HG02973 (cell line): ENCODE results near the gene RDH16.

ENCODE experiments used
- ATAC-seq: cut with Tn5 transposase; IDR thresholded peaks from one replicate; pipeline ENCODE4 v1.9.1; 2021; ENCODE audit warnings: moderate library complexity; ENCODE audit not compliant: unreplicated experiment

The RDH16 gene

DNA sequence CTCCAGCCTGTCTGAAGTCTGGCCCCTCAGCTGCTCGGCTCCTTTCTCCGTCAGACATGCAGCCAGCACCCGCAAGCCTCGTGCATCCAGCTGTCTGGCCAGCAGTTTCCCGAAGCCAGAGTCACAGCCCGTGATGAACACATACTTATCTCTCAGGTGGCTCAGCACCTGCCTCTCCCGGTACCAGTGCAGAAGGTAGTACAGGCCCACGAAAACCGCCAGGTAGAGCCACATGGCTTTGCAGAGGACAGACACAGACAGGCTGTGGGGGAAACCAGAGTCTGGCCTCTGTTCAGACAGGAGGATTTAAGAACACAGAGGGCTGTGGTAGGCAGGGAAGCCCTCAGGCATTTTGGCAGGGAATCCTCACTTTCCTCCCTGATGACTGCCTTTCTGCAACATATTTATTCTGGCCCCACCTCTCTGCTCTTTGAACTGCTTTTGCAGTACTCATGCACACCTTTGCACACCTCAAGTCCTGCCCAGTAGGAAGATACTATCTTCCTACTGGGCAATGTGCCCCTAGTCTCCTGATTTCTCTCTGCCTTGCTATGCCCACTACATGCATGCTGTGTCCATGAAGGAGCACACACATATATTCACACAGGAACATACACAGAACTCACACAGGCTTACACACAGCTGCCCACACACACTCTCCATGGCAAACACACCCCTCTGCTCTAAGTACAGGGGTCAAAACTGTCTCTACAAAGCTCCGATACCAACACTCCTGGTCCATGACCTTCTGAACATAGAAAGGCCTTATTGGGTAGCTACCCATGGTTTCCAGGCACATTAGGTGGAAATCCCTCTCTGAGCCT is at the start of gene RDH16:
Gene RDH16 (minus strand): TSS at position 380 of the 824 bp plus-strand sequence. CDS start 146 bp downstream, at position 234.
- ATAC-seq, result no peak

DNA sequence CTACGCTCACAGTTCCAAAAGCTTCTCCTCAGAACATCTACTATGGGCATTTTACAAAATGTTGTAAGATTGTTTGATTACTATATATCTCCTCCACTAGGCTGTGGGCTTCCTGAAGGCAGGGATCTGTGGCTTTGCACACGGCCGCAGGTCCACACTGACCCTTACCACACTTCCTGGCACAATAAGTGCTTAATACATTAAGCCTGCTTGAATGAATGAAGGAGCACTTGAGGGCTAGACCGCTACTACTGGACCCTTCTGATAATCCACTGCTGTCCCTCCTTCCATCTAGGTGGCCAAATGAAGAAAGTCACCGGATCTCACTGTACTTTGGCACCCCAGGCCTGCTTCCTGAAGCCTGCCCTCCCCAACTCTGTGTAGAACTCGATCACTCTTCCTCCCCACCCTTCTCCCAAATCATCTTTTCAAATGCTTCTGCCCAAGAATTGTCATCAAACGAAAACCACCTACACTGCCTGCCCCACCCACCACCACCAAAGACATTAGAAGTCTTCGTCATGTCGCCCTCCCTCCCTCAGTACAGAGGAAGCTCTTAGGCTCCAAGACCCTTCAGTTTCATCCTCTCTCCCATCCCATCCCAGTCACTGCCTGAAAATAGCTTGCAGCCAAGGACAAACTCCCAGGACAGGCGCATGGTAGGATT is 49.5 kb upstream of the RDH16 start:
- ATAC-seq, result no peak

DNA sequence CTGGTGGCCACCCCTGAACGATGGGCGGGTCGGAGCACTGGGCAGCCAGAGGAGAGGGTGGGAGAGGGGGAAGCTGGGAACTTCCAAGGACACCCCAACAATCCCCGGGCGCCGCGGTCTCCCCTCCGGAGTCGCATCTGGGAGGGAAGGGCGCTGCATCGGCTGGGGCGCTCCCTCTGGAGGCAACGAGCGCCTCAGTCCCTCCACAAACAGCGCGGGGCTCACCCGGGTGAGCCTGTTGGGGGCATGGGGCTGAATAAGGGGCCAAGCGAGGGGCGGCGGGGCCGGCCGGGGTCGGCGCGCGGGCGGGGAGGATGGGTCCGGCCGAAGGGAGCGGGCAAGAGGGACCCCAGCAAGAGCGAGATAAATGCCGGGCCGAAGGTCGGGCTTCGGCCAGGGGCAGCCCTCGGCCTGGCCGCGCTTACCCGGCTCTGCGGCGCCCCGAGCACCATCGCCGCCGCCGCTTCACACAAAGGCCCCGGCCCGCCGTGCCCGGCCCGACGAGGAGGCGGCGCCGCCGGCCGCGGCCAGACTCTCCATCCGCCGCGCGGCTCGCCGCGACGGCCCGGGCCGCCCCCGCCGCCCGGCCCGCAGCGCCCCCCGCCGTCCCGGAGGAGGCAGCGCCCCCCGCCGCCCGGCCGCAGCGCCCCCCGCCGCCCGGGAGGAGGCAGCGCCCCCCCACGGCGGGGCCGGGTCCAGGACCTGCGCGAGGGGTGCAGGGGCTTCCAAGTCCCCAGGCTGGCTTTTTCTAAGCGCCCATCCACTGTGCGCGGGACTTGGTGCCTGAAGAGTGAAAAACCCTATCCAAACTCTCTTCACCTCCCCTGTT is 48.8 kb upstream of the RDH16 start, which contains the start of gene ZBTB39:
Gene ZBTB39 (minus strand): TSS at position 567 of the 829 bp plus-strand sequence. CDS start 1,629 bp downstream, outside the sequence.
- peak; percentile 49 for ATAC-seq

- no peak for ATAC-seq
Observed at GRCh38 chr12:57004651-57005050, 47.2 kb upstream of the RDH16 start.

GRCh38 chr12:57003395-57003794 is 46.0 kb upstream of the RDH16 start:
- ATAC-seq, result no peak

DNA sequence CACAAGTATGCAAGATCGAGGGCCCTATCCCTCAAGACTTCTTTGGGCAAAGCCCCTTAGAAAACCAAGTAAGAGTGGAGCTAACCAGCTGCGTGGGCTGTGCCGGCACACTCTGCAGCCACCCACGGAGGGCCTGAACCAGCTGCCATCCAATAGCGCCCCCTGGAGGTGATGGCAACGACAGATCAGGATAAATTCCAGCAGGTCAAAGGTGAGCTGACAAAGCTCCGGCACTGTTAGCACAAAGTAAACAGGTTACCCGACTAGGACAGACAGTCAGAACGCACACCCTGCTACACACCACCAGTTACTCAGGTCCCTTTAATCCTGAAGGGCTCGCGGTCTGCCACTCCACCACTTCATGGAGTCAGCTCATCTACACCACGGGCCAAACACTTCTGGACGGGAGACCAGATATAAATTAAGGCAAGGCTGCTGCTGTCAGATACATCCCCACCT is 44.1 kb upstream of the RDH16 start:
- no peak for ATAC-seq

GRCh38 chr12:57000393-57000792 is 43.0 kb upstream of the RDH16 start:
- ATAC-seq, result no peak

DNA sequence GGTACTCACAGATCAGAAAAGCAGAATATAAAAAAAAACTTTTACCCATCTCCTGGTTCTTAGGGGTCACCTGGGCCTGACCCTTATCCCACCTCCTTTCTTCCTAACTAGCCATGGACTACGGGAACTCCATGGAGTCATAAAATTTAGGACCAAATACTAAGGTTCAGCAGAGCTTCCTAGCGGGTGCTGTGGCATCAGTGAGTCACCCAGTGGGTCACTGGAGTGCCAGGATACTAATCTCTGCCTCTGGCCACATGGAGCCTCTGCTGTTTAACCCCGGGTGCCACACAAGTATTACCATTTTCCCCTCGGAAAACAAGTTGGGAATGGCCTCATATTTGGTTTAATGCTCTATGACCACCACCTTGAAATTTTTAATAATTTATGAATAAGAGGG is 42.0 kb upstream of the RDH16 start:
- no peak for ATAC-seq

- no peak for ATAC-seq
Observed at GRCh38 chr12:56998981-56999380, 41.6 kb upstream of the RDH16 start.

DNA sequence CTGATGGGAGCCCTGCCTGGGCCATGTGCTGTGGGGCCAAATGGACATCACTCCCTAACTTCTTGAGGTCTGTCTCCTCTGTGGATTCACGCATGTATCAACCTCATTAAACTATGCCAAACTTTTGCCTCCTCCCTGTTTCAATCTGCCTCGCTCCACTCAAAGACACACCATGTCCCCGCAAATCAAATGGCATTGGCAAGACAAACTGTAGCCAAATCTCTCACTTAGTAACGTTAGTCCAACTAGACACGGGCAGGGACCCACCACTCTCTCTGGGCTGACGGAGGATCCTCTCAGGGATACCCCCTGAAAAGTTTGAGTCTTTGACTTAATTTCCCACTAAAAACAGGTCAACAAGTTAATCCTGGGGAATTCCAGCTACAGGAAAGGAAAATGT is 40.9 kb upstream of the RDH16 start:
- no peak for ATAC-seq

DNA sequence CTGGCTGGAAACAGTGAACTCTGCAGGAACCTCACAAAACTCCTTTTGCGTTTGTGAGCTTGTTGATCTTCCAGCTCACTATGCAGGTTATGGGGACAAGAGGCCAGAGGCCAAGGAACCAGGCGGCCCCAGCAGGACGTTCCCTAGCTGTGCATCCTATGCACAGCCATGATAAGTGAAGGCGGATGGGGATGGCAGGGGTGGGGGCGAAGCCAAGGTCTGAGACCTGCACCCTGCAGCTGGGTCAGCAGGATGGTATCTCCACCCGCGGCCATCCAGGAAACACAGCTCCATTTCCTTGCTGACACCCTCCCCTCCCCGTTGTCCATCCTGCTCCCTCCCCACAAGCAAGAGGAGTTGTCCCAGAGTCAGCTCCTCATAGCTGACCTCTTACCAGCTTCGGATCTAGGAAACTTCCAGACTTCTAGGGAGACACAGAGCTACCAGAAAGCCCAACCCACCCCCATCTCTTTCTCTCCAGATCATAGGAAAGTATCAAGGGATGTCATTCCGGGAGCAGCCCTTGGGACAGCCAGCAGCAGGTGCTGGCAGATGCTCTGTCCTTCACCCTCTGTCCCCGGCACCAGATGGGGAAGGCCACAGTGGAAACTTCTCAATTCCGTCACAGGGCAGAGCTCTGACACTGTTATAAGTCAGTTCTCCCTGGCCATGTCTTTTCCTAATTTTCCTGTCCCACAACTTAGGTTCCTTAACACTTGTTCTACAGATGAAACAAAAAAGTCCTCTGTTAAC is 39.6 kb upstream of the RDH16 start:
- ATAC-seq, result no peak

- ATAC-seq, result no peak
Observed at GRCh38 chr12:56995930-56996496, 38.6 kb upstream of the RDH16 start.

GRCh38 chr12:56995201-56995929 is 38.0 kb upstream of the RDH16 start:
- ATAC-seq, result no peak

DNA sequence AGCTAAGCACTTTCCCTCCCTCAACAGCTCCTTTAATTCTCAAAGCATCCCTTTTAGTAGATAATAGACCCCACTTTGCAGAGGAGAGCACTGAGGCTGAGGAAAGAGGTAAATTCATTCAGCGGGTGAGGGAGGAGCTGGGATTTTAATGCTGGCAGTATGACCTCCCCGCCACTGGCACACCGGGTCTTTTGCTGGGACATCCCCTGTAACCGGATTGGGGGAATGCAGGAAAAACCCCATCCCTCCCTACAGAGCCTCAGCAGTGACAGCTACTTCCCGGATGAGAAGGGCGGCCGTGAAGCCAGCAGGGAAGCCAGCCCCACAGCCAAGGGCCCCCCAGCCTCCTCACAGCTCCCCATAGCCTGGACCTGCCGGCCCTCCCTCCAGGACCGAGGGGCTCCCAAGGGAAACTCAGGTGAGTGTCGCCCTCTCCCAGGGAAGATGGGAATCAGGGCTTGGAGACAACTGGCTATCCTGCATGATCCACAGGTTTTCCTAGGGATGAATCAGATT is 36.9 kb upstream of the RDH16 start:
- ATAC-seq, result no peak

DNA sequence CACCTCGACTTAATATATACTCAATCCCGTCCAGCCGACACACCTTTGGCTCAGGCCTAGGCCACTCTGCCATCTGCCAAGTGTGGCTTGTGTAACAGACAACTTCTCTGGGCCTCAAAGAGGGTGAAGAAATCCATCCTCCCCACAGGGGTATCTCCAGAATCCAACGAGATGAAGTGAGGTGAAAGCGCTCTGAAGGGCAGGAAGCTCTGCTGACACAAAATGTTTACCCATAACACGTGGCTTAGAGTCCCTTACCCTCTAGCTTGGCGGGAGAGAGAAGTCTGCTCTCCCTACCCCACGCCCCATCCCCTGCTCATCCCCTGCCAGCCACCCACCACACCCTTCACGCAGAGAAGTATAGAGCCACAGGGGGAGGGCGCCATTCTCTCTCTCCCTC is 35.9 kb upstream of the RDH16 start:
- no peak for ATAC-seq

- ATAC-seq, result no peak
Observed at GRCh38 chr12:56991319-56992246, 34.2 kb upstream of the RDH16 start.

DNA sequence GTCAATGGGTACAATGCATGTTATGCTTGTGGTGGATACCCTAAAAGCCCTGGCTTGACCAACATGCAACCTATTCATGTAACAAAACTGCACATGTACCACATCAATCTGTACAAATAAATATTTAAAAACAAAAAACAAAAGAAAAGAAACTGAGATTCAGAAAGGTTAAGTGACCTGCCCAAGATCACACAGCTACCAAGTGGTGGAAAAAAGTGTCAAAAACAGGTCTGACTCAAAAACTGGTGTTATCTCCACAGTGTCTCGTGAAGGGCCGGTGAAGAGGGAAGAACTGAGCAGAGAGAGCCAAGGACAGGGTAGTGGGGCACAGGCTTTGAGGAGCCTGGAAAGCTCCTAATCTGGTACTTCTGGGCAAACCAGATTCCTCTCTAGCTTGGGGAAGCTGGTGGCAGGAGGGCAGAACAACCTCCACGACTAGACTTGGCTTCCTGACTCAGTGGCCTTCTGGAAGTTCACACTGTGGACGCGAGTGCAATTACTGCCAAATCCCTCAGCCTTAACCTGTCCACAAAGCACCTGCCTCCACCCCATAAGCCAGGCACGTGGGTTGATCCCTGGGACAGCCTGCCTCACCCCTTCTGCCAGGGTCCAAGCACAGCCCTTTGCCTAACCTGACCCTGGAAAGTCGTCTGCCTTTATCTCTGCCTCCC is 33.4 kb upstream of the RDH16 start:
- ATAC-seq, result no peak
